Coronary artery (tissue), 2 donors: ENCODE measurements around the gene BOD1.

ENCODE experiments used
- DNase-seq: peaks from one replicate; pipeline ENCODE4 v3.0.0-alpha.2; 2017; ENCODE audit warnings: low spot score
- H3K27ac ChIP-seq, 2 donors: fragments of 200-600 bp; sonication (generic); one replicate each; pipeline ENCODE4 v1.5.1; 2016 to 2019
- H3K4me3 ChIP-seq: fragments of 200-600 bp; sonication (generic); 2 replicates; pipeline ENCODE4 v1.5.1; 2016; ENCODE audit warnings: mild to moderate bottlenecking, moderate library complexity
- TF ChIP-seq, protein P1 (sequence below): fragments of 200-600 bp; sonication (generic); IDR thresholded peaks from one replicate; pipeline ENCODE4 v1.5.1; 2019; ENCODE audit warnings: antibody characterized with exemption

The BOD1 gene

DNA sequence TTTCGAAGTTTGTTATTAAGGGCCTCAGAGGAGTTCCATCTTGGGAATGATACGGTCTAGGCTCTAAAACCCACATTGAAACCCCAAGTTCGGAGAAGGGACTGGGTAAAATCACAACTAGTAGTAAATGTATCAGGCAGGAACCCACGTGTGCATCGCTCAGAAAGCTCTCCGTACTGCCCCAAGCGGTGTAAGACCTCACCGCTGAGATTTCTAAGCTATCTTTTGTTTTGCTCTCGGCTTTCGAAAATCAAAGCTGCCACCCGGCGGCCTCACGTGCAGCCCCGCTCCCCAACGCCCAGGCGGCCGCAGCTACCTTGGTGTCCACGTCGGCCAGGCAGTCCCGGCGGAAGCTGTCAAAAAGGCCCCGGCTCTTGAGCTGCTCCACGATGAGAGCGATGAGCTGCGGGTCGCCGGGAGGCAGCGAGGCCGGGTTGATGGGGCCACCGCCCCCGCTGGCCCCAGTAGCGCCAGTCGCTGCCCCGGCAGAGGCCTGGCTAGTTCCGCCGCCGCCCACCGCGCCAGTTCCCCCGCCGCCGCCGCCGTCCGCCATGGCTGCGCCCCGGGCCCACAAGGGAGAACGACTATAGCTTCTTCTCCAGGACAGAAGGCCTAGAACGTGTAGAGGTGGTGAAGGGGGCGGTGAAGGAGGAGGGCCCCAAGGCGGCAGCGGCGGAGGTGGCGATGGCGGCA lies 420 bp downstream of the BOD1 start:
- TF ChIP-seq, protein P1, sequence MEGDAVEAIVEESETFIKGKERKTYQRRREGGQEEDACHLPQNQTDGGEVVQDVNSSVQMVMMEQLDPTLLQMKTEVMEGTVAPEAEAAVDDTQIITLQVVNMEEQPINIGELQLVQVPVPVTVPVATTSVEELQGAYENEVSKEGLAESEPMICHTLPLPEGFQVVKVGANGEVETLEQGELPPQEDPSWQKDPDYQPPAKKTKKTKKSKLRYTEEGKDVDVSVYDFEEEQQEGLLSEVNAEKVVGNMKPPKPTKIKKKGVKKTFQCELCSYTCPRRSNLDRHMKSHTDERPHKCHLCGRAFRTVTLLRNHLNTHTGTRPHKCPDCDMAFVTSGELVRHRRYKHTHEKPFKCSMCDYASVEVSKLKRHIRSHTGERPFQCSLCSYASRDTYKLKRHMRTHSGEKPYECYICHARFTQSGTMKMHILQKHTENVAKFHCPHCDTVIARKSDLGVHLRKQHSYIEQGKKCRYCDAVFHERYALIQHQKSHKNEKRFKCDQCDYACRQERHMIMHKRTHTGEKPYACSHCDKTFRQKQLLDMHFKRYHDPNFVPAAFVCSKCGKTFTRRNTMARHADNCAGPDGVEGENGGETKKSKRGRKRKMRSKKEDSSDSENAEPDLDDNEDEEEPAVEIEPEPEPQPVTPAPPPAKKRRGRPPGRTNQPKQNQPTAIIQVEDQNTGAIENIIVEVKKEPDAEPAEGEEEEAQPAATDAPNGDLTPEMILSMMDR: no peak

DNA sequence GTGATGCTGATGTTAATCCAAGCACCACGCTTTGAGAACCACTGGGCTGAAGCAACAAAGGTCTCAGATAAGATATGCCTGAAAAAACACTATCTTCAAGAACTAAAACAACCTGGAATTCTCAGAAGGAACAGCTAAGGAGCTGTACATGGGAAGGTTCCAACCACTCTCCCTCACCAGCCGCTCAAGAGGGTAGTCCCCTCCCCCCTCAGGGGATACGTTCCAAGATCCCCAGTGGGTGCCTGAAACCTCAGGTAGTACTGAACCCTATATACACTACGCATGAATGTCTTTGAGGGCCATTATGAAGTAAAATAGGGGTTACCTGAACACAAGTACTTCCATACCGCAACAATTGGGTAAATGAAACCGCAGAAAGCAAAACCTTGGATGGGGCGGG lies 1.9 kb downstream of the BOD1 start:
- H3K4me3 ChIP-seq: peak overlapping the region; percentile 84

More for the DNA sequence above, 420 bp downstream of the BOD1 start:
- DNase-seq: peak; percentile 76
- Histone ChIP-seq H3K27ac (peak overlapping the region; percentile 90 to 98), H3K4me3 (peak overlapping the region; percentile 84)

DNA sequence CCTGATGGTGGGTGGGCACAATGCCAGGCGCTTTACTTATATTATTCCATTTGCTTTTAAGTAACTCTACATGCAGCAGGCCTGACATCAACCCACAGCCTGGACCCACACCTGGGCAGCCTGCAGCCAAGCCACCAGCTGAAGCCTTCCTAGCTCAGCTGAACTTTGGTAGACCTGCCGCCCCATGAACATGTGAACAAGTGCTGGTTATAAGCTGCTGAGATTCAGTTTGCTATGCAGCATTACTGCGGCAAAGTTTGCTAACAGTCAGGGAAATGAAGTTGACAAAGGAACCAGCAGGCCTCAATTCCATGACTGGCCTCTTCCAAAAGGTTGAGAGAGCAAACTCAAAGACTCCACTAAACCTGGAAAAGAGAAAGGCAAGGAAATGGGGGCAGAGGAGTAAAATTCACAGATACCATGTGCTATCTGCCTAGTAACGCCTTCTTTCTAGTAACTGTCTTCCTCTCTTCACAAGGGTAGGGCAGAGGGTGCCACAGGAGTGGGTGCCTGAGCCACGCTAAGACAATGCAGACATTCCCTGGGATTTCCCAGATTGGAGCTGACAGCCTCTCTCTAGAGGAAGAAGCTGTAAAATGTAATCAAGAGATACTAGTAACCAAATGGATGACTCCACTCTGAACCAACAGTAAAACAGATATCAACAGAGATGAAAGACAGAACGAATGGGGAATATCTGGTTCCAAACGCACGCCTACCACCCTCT lies 2.9 kb downstream of the BOD1 start:
- TF ChIP-seq, protein P1: no peak
- Histone ChIP-seq H3K27ac (no peak overlapping the region), H3K4me3 (no peak overlapping the region)
- no peak for DNase-seq

More for the DNA sequence above, 1.9 kb downstream of the BOD1 start:
- DNase-seq: no peak
- H3K27ac ChIP-seq: no peak overlapping the region
- TF ChIP-seq, protein P1: no peak

DNA sequence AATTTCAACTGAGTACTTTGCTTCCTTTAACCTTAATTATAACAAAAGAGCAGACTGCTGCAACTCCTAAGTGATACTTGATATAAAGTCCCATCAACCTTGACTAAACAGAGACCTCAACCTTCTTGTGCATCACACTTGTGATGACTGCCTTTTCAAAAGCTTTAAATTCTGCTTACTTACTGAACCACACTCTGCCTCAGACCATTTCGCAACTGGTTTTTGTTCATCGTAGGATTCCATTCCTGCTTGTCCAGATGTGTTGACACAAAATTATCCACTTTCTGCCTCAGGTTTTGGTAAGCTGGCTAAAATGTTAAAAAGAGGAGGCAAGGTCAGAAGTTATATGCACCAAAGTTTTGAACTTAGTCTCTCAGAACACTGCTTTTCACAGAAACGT lies 3.5 kb downstream of the BOD1 start:
- DNase-seq: no peak
- TF ChIP-seq, protein P1: no peak
- Histone ChIP-seq H3K4me3 (no peak overlapping the region), H3K27ac (no peak overlapping the region)

DNA sequence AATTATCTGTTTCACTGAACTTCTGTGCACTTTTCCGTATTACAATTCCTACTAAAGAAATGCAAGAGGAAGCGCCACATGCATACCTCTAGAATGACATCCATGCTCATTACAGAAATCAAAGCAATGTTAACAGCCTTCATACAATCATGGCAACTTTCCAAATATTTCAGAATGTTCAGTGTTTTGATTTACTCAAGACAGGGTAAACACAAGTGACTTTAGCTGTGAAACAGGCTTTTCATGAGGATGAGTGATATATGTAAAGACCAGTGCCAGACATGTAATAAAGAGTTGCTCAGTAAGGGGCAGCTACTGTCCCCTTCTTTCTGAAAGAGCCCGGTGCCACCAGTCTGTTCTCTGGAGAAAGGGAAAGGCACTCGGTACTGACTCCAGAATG lies 4.7 kb downstream of the BOD1 start:
- Histone ChIP-seq H3K4me3 (no peak overlapping the region), H3K27ac (no peak overlapping the region)
- TF ChIP-seq, protein P1: no peak
- DNase-seq: no peak

DNA sequence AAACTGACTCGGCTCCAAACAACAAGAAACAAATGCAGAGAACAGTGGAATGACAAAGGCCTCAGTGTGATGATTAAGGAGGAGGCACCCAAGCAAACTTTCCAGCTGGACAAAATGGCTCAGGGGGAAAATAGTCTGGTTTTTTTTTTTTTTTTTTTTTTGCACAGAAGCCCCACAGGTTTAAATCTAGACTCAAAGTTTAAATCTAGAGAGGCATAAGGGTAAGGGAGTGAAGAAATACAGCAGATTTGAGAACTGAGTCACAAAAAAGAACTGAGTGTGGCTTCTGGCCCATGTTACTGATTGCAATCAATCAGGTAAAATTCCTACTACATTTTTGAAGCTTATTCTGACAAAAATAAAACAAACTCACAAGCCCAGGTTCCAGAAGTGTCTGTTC lies 12.3 kb downstream of the BOD1 start:
- DNase-seq: no peak
- TF ChIP-seq, protein P1: no peak
- Histone ChIP-seq H3K4me3 (no peak overlapping the region), H3K27ac (no peak overlapping the region)

DNA sequence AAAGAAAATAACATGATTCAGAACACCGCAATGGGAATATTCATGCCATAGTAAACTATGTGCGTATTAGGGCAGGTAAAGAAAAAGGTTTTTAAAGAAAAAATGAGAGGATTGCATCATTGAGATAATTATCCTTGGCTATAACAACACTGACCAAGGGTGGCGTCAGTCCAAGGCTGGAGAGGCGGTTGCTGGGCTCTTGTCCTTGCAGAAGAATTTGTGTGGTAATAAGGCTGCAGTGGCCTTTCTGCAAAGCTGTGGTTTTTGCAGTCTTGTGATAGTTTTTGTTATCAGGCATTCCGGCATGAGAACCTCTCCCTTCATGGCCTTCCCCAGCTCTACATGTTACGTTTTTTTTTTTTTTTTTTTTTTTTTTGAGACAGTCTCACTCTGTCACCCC lies 14.0 kb downstream of the BOD1 start:
- no peak overlapping the region for H3K4me3 ChIP-seq
- H3K27ac ChIP-seq: no peak overlapping the region
- no peak for DNase-seq
- TF ChIP-seq, protein P1: no peak
